Body of pancreas (tissue), 4 donors: Measurements from ENCODE around the gene ROBO2.

Source experiments
- CTCF ChIP-seq, 7 experiments: fragments of 450-650 bp in 4 of 7; fragments of 200-600 bp in 3 of 7; sonication (generic) in 3 of 7; IDR thresholded peaks; one replicate each; pipeline ENCODE4 v1.5.1; 2016 to 2019; ENCODE audit warnings: antibody characterized with exemption in 7 of 7
- POLR2A ChIP-seq, 3 donors: fragments of 450-650 bp; IDR thresholded peaks; one replicate each; pipeline ENCODE4 v1.6.1; 2016; ENCODE audit warnings: antibody characterized with exemption in 3 of 3, mild to moderate bottlenecking in 2 of 3

- no peak for TF ChIP-seq CTCF (IDR thresholded peaks at IDR 0.05)
- TF ChIP-seq POLR2A (IDR thresholded peaks at IDR 0.05) = no peak
Measured at GRCh38 chr3:77326586-77326985, 286.7 kb downstream of the ROBO2 start.
